H9 (cell line): ENCODE data around the gene KCNIP4. TPM values are rescaled to one million over a fixed set of nuclear protein-coding genes. Genes with fewer than 3 reads are reported as not detected.

Experiments used
- DNase-seq: peaks from one replicate; pipeline ENCODE4 v3.0.0-alpha.2; 2017
- H2AFZ ChIP-seq: one replicate; pipeline ENCODE4 v1.6.1; 2013; ENCODE audit warnings: mild to moderate bottlenecking, low read length, control low read depth, moderate library complexity
- H2AK5ac ChIP-seq: 2 replicates; pipeline ENCODE4 v1.6.1; 2013; ENCODE audit warnings: low read length, control low read depth, mixed read lengths; ENCODE audit not compliant: insufficient read length
- H2BK120ac ChIP-seq: one replicate; pipeline ENCODE4 v1.6.1; 2013; ENCODE audit warnings: low read depth, mild to moderate bottlenecking, low read length, control low read depth, inconsistent platforms; ENCODE audit not compliant: poor library complexity, severe bottlenecking
- H2BK12ac ChIP-seq: 2 replicates; pipeline ENCODE4 v1.6.1; 2013; ENCODE audit warnings: low read length, control low read depth, mixed read lengths, low read depth; ENCODE audit not compliant: insufficient read length
- H2BK15ac ChIP-seq: 2 replicates; pipeline ENCODE4 v1.6.1; 2013; ENCODE audit warnings: low read depth, low read length, control low read depth
- H2BK20ac ChIP-seq: one replicate; pipeline ENCODE4 v1.6.1; 2013; ENCODE audit warnings: low read depth, mild to moderate bottlenecking, low read length, control low read depth, inconsistent platforms; ENCODE audit not compliant: poor library complexity, severe bottlenecking
- H2BK5ac ChIP-seq: 2 replicates; pipeline ENCODE4 v1.6.1; 2013; ENCODE audit warnings: low read length, control low read depth, mixed read lengths; ENCODE audit not compliant: insufficient read length
- H3K14ac ChIP-seq: 2 replicates; pipeline ENCODE4 v1.6.1; 2013; ENCODE audit warnings: low read length, control low read depth; ENCODE audit not compliant: insufficient read depth
- H3K18ac ChIP-seq: 2 replicates; pipeline ENCODE4 v1.6.1; 2013; ENCODE audit warnings: low read depth, mild to moderate bottlenecking, mixed read lengths, low read length, control low read depth; ENCODE audit not compliant: insufficient read length
- H3K23ac ChIP-seq: 2 replicates; pipeline ENCODE4 v1.6.1; 2013; ENCODE audit warnings: low read length, control low read depth, mixed read lengths, low read depth; ENCODE audit not compliant: insufficient read length
- H3K23me2 ChIP-seq: 2 replicates; pipeline ENCODE4 v1.6.1; 2013; ENCODE audit warnings: low read depth, mild to moderate bottlenecking, mixed read lengths, low read length, control low read depth; ENCODE audit not compliant: insufficient read length, poor library complexity, severe bottlenecking
- H3K27ac ChIP-seq: 2 replicates; pipeline ENCODE4 v1.5.1; 2013; ENCODE audit warnings: low read length, control low read depth, mixed read lengths, low read depth; ENCODE audit not compliant: insufficient read length
- H3K27me3 ChIP-seq: 2 replicates; pipeline ENCODE4 v1.6.1; 2013; ENCODE audit warnings: low read length, control low read depth, inconsistent platforms; ENCODE audit not compliant: insufficient read depth
- H3K4ac ChIP-seq: 2 replicates; pipeline ENCODE4 v1.6.1; 2013; ENCODE audit warnings: low read depth, mild to moderate bottlenecking, control low read depth, inconsistent platforms, low read length, moderate library complexity
- H3K4me1 ChIP-seq: 2 replicates; pipeline ENCODE4 v1.6.1; 2013; ENCODE audit warnings: low read length, control low read depth, inconsistent platforms; ENCODE audit not compliant: insufficient read depth
- H3K4me2 ChIP-seq: 2 replicates; pipeline ENCODE4 v1.6.1; 2013; ENCODE audit warnings: low read length, control low read depth, mixed read lengths; ENCODE audit not compliant: insufficient read length, insufficient read depth
- H3K56ac ChIP-seq: 2 replicates; pipeline ENCODE4 v1.6.1; 2013; ENCODE audit warnings: low read depth, mild to moderate bottlenecking, mixed read lengths, low read length, control low read depth; ENCODE audit not compliant: insufficient read length
- H3K79me1 ChIP-seq: 2 replicates; pipeline ENCODE4 v1.6.1; 2013; ENCODE audit warnings: low read depth, mild to moderate bottlenecking, moderate library complexity, low read length, control low read depth, inconsistent platforms; ENCODE audit not compliant: insufficient read depth, poor library complexity, severe bottlenecking
- H3K79me2 ChIP-seq: 2 replicates; pipeline ENCODE4 v1.6.1; 2013; ENCODE audit warnings: low read length, control low read depth, inconsistent platforms; ENCODE audit not compliant: insufficient read depth
- H3K9ac ChIP-seq: 2 replicates; pipeline ENCODE4 v1.6.1; 2013; ENCODE audit warnings: low read length, control low read depth, mixed read lengths; ENCODE audit not compliant: insufficient read length; ENCODE audit errors: extremely low read depth
- H3K9me3 ChIP-seq: one replicate; pipeline ENCODE4 v1.6.1; 2013; ENCODE audit warnings: low read depth, low read length, inconsistent platforms; ENCODE audit not compliant: control insufficient read depth
- H3T11ph ChIP-seq: one replicate; pipeline ENCODE4 v1.6.1; 2013; ENCODE audit warnings: mild to moderate bottlenecking, low read length, control low read depth, inconsistent platforms
- H4K20me1 ChIP-seq: one replicate; pipeline ENCODE4 v1.6.1; 2013; ENCODE audit not compliant: control insufficient read depth, insufficient read length, insufficient read depth
- H4K5ac ChIP-seq: 2 replicates; pipeline ENCODE4 v1.6.1; 2013; ENCODE audit warnings: low read depth, mild to moderate bottlenecking, mixed read lengths, low read length, control low read depth; ENCODE audit not compliant: insufficient read length
- H4K8ac ChIP-seq: replicated peaks from 2 replicates; pipeline ENCODE4 v1.6.1; 2013; ENCODE audit warnings: low read length, control low read depth, mixed read lengths, low read depth; ENCODE audit not compliant: insufficient read length
- H4K91ac ChIP-seq: 2 replicates; pipeline ENCODE4 v1.6.1; 2013; ENCODE audit warnings: low read depth, mild to moderate bottlenecking, moderate library complexity, mixed read lengths, low read length, control low read depth; ENCODE audit not compliant: insufficient read length
- H3K27ac Mint-ChIP-seq, 3 experiments: 2 replicates in 2 of 3; 3 replicates in 1 of 3; pipeline ENCODE4 v1.8.0; 2020 to 2021; ENCODE audit warnings: mixed read lengths in 3 of 3, mild to moderate bottlenecking in 1 of 3, moderate library complexity in 1 of 3
- H3K27me3 Mint-ChIP-seq: 2 replicates; pipeline ENCODE4 v1.8.0; 2021; ENCODE audit warnings: low read depth, mild to moderate bottlenecking, moderate library complexity, mixed read lengths
- H3K36me3 Mint-ChIP-seq, 3 experiments: 2 replicates in 2 of 3; 3 replicates in 1 of 3; pipeline ENCODE4 v1.8.0; 2020 to 2021; ENCODE audit warnings: low read depth in 3 of 3, mixed read lengths in 3 of 3; ENCODE audit not compliant: insufficient read depth in 1 of 3
- H3K4me1 Mint-ChIP-seq, 2 experiments: 2 replicates each; pipeline ENCODE4 v1.8.0; 2020; ENCODE audit warnings: mixed read lengths in 2 of 2
- H3K4me3 Mint-ChIP-seq, 2 experiments: 2 replicates in 1 of 2; 3 replicates in 1 of 2; pipeline ENCODE4 v1.8.0; 2020 to 2021; ENCODE audit warnings: mild to moderate bottlenecking in 2 of 2, mixed read lengths in 2 of 2, moderate library complexity in 1 of 2
- H3K9me3 Mint-ChIP-seq, 2 experiments: 2 replicates in 1 of 2; 3 replicates in 1 of 2; pipeline ENCODE4 v1.8.0; 2020; ENCODE audit warnings: mild to moderate bottlenecking in 2 of 2, mixed read lengths in 2 of 2, moderate library complexity in 1 of 2
- CTCF ChIP-seq: fragments of 200-600 bp; sonication (generic); conservative IDR thresholded peaks from 3 replicates; pipeline ENCODE4 v1.8.0; 2021; ENCODE audit warnings: antibody characterized with exemption, mild to moderate bottlenecking
- WGBS: extraction: QIAGEN DNeasy Blood & Tissue Kit; methylation state at CpG from one replicate; pipeline ENCODE4 v1.1.7; 2013; ENCODE audit warnings: missing lambda C conversion rate, low lambda C conversion rate, mixed read lengths; ENCODE audit not compliant: insufficient read length; ENCODE audit errors: extremely low coverage; 5-methylcytosine and 5-hydroxymethylcytosine counted together
- total RNA-seq: library from RNA; stranded (reverse); gene quantifications from 2 replicates; pipeline ENCODE4 v1.2.1, GENCODE V29; 2021

KCNIP4 gene
- total RNA-seq, 1 experiment from 2014 or later = not detected

DNA sequence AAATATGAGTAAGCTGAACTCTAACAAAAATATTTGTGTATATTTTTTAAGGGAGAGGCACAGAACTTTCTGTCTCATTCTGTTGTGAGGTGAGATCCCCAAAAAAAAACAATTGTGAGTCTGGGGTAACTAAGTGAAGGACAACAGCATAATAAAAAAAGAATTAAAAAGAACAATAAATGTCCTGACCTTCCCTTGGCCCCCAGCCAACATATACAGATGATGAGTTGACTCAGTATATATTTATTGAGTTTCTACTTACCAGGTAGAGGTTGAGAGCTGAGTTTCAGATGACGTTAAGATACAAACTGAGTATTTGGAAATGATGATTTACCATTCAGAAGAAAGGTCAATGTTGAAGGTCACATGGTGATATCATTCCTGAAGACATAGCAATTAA lies 239.5 kb downstream of the KCNIP4 start:
- Histone ChIP-seq H2AK5ac (no peak overlapping the region), H3K27me3 (no peaks in the 10 kb centered on the region), H2BK12ac (no peak overlapping the region), H2BK15ac (no peak overlapping the region), H2AFZ (no peak overlapping the region), H4K5ac (no peak overlapping the region), H3K23ac (no peak overlapping the region), H2BK120ac (no peak overlapping the region), H3K14ac (no peak overlapping the region), H3K4me2 (no peak overlapping the region), H3K27ac (no peak overlapping the region), H3K9ac (no peak overlapping the region), H2BK5ac (no peak overlapping the region), H3K4me1 (peaks cover 2% of the 10 kb centered on the region; the same call in 1 of the 2 replicates), H4K91ac (no peak overlapping the region), H3K56ac (no peak overlapping the region), H4K20me1 (no peaks in the 10 kb centered on the region), H3K4ac (no peak overlapping the region), H3T11ph (no peak overlapping the region), H2BK20ac (no peak overlapping the region), H3K79me1 (no peaks in the 10 kb centered on the region), H3K18ac (no peak overlapping the region), H3K23me2 (no peaks in the 10 kb centered on the region), H4K8ac (no peak overlapping the region), H3K9me3 (no peaks in the 10 kb centered on the region), H3K79me2 (no peaks in the 10 kb centered on the region)
- no CpG with 5 or more reads among the region's 1 CpG for WGBS
- no peak for DNase-seq
- Mint-ChIP-seq H3K4me3 (no peak overlapping the region), H3K36me3 (no peaks in the 10 kb centered on the region), H3K27ac (no peak overlapping the region), H3K27me3 (no peaks in the 10 kb centered on the region), H3K4me1 (peaks cover 12 to 13% of the 10 kb centered on the region in 2 experiments), H3K9me3 (no peaks in the 10 kb centered on the region)
- TF ChIP-seq CTCF = no peak
